ENCODE data around the gene KRT84. TPM values are rescaled to one million over a fixed set of nuclear protein-coding genes. Genes with fewer than 3 reads are reported as not detected.

KRT84 gene
- total RNA-seq, 1 donor from 2014 or later = not detected

GRCh38 chr12:52392465-52393007 is 7.1 kb upstream of the KRT84 start:
- no peak for DNase-seq
- no peak for TF ChIP-seq CTCF (IDR thresholded peaks at IDR 0.05)

GRCh38 chr12:52391618-52392002 is 6.2 kb upstream of the KRT84 start:
- Histone ChIP-seq H3K4me1 (no peaks in the 10 kb centered on the region), H3K27ac (no peak overlapping the region), H3K4me3 (no peak overlapping the region), H3K36me3 (no peaks in the 10 kb centered on the region), H3K27me3 (ENCODE audit: low read depth) (peaks cover 18% of the 10 kb centered on the region), H3K9me3 (no peaks in the 10 kb centered on the region)
- DNase-seq (no peak), ATAC-seq (no peak)
- TF ChIP-seq CTCF (IDR thresholded peaks at IDR 0.05) = no peak
- intact Hi-C loops (cut with DNase I) = no loop called here

More at GRCh38 chr12:52392465-52393007, 7.1 kb upstream of the KRT84 start:
- no peak for ATAC-seq
- no peak overlapping the region for H3K4me3 ChIP-seq
- H3K36me3 ChIP-seq = no peaks in the 10 kb centered on the region
- intact Hi-C loops (cut with DNase I) = no loop called here
- no peak overlapping the region for H3K27ac ChIP-seq
- H3K4me1 ChIP-seq = no peaks in the 10 kb centered on the region
- H3K27me3 ChIP-seq (ENCODE audit: low read depth) = peaks cover 18% of the 10 kb centered on the region
- H3K9me3 ChIP-seq = no peaks in the 10 kb centered on the region

- ATAC-seq (peak; percentile 11 to 20), DNase-seq (no peak)
- Histone ChIP-seq H3K27me3 (ENCODE audit: low read depth) (peaks cover 18% of the 10 kb centered on the region), H3K36me3 (no peaks in the 10 kb centered on the region), H3K27ac (no peak overlapping the region), H3K4me3 (no peak overlapping the region), H3K4me1 (no peaks in the 10 kb centered on the region), H3K9me3 (no peaks in the 10 kb centered on the region)
- intact Hi-C loops (cut with DNase I) = no loop called here
- peak; percentile 35 for TF ChIP-seq CTCF (IDR thresholded peaks at IDR 0.05)
These were observed 5.5 kb upstream of the KRT84 start for GRCh38 chr12:52390739-52391617.

- DNase-seq (no peak), ATAC-seq (no peak)
- peaks cover 13% of the 10 kb centered on the region for H3K27me3 ChIP-seq (ENCODE audit: low read depth)
- no peak overlapping the region for H3K4me3 ChIP-seq
- H3K9me3 ChIP-seq = no peaks in the 10 kb centered on the region
- intact Hi-C loops (cut with DNase I) = no loop called here
- no peak overlapping the region for H3K27ac ChIP-seq
- no peak for TF ChIP-seq CTCF (IDR thresholded peaks at IDR 0.05)
- H3K36me3 ChIP-seq = no peaks in the 10 kb centered on the region
- no peaks in the 10 kb centered on the region for H3K4me1 ChIP-seq
These were observed 4.1 kb upstream of the KRT84 start for GRCh38 chr12:52389313-52390207.

- H3K9me3 ChIP-seq = no peaks in the 10 kb centered on the region
- no peak for DNase-seq
- no peak overlapping the region for H3K27ac ChIP-seq
- TF ChIP-seq CTCF (IDR thresholded peaks at IDR 0.05) = no peak
- peaks cover 13% of the 10 kb centered on the region for H3K27me3 ChIP-seq (ENCODE audit: low read depth)
- H3K4me1 ChIP-seq = no peaks in the 10 kb centered on the region
- intact Hi-C loops (cut with DNase I) = no loop called here
- no peaks in the 10 kb centered on the region for H3K36me3 ChIP-seq
- ATAC-seq = no peak
- no peak overlapping the region for H3K4me3 ChIP-seq
These were observed 2.4 kb upstream of the KRT84 start for GRCh38 chr12:52387859-52388258.

All from lower lobe of right lung (tissue), 2 donors.